H9 (cell line): ENCODE data around the gene PNKD. TPM values are rescaled to one million over a fixed set of nuclear protein-coding genes. Genes with fewer than 3 reads are reported as not detected.

Source experiments
- DNase-seq: peaks from one replicate; pipeline ENCODE4 v3.0.0-alpha.2; 2017
- H2AFZ ChIP-seq: one replicate; pipeline ENCODE4 v1.6.1; 2013; ENCODE audit warnings: mild to moderate bottlenecking, low read length, control low read depth, moderate library complexity
- H2AK5ac ChIP-seq: 2 replicates; pipeline ENCODE4 v1.6.1; 2013; ENCODE audit warnings: low read length, control low read depth, mixed read lengths; ENCODE audit not compliant: insufficient read length
- H2BK120ac ChIP-seq: one replicate; pipeline ENCODE4 v1.6.1; 2013; ENCODE audit warnings: low read depth, mild to moderate bottlenecking, low read length, control low read depth, inconsistent platforms; ENCODE audit not compliant: poor library complexity, severe bottlenecking
- H2BK12ac ChIP-seq: 2 replicates; pipeline ENCODE4 v1.6.1; 2013; ENCODE audit warnings: low read length, control low read depth, mixed read lengths, low read depth; ENCODE audit not compliant: insufficient read length
- H2BK15ac ChIP-seq: 2 replicates; pipeline ENCODE4 v1.6.1; 2013; ENCODE audit warnings: low read depth, low read length, control low read depth
- H2BK20ac ChIP-seq: one replicate; pipeline ENCODE4 v1.6.1; 2013; ENCODE audit warnings: low read depth, mild to moderate bottlenecking, low read length, control low read depth, inconsistent platforms; ENCODE audit not compliant: poor library complexity, severe bottlenecking
- H2BK5ac ChIP-seq: 2 replicates; pipeline ENCODE4 v1.6.1; 2013; ENCODE audit warnings: low read length, control low read depth, mixed read lengths; ENCODE audit not compliant: insufficient read length
- H3K14ac ChIP-seq: 2 replicates; pipeline ENCODE4 v1.6.1; 2013; ENCODE audit warnings: low read length, control low read depth; ENCODE audit not compliant: insufficient read depth
- H3K18ac ChIP-seq: 2 replicates; pipeline ENCODE4 v1.6.1; 2013; ENCODE audit warnings: low read depth, mild to moderate bottlenecking, mixed read lengths, low read length, control low read depth; ENCODE audit not compliant: insufficient read length
- H3K23ac ChIP-seq: 2 replicates; pipeline ENCODE4 v1.6.1; 2013; ENCODE audit warnings: low read length, control low read depth, mixed read lengths, low read depth; ENCODE audit not compliant: insufficient read length
- H3K23me2 ChIP-seq: 2 replicates; pipeline ENCODE4 v1.6.1; 2013; ENCODE audit warnings: low read depth, mild to moderate bottlenecking, mixed read lengths, low read length, control low read depth; ENCODE audit not compliant: insufficient read length, poor library complexity, severe bottlenecking
- H3K27ac ChIP-seq: 2 replicates; pipeline ENCODE4 v1.5.1; 2013; ENCODE audit warnings: low read length, control low read depth, mixed read lengths, low read depth; ENCODE audit not compliant: insufficient read length
- H3K27me3 ChIP-seq: 2 replicates; pipeline ENCODE4 v1.6.1; 2013; ENCODE audit warnings: low read length, control low read depth, inconsistent platforms; ENCODE audit not compliant: insufficient read depth
- H3K4ac ChIP-seq: 2 replicates; pipeline ENCODE4 v1.6.1; 2013; ENCODE audit warnings: low read depth, mild to moderate bottlenecking, control low read depth, inconsistent platforms, low read length, moderate library complexity
- H3K4me1 ChIP-seq: 2 replicates; pipeline ENCODE4 v1.6.1; 2013; ENCODE audit warnings: low read length, control low read depth, inconsistent platforms; ENCODE audit not compliant: insufficient read depth
- H3K4me2 ChIP-seq: 2 replicates; pipeline ENCODE4 v1.6.1; 2013; ENCODE audit warnings: low read length, control low read depth, mixed read lengths; ENCODE audit not compliant: insufficient read length, insufficient read depth
- H3K56ac ChIP-seq: 2 replicates; pipeline ENCODE4 v1.6.1; 2013; ENCODE audit warnings: low read depth, mild to moderate bottlenecking, mixed read lengths, low read length, control low read depth; ENCODE audit not compliant: insufficient read length
- H3K79me1 ChIP-seq: 2 replicates; pipeline ENCODE4 v1.6.1; 2013; ENCODE audit warnings: low read depth, mild to moderate bottlenecking, moderate library complexity, low read length, control low read depth, inconsistent platforms; ENCODE audit not compliant: insufficient read depth, poor library complexity, severe bottlenecking
- H3K79me2 ChIP-seq: 2 replicates; pipeline ENCODE4 v1.6.1; 2013; ENCODE audit warnings: low read length, control low read depth, inconsistent platforms; ENCODE audit not compliant: insufficient read depth
- H3K9ac ChIP-seq: 2 replicates; pipeline ENCODE4 v1.6.1; 2013; ENCODE audit warnings: low read length, control low read depth, mixed read lengths; ENCODE audit not compliant: insufficient read length; ENCODE audit errors: extremely low read depth
- H3K9me3 ChIP-seq: one replicate; pipeline ENCODE4 v1.6.1; 2013; ENCODE audit warnings: low read depth, low read length, inconsistent platforms; ENCODE audit not compliant: control insufficient read depth
- H3T11ph ChIP-seq: one replicate; pipeline ENCODE4 v1.6.1; 2013; ENCODE audit warnings: mild to moderate bottlenecking, low read length, control low read depth, inconsistent platforms
- H4K20me1 ChIP-seq: one replicate; pipeline ENCODE4 v1.6.1; 2013; ENCODE audit not compliant: control insufficient read depth, insufficient read length, insufficient read depth
- H4K5ac ChIP-seq: 2 replicates; pipeline ENCODE4 v1.6.1; 2013; ENCODE audit warnings: low read depth, mild to moderate bottlenecking, mixed read lengths, low read length, control low read depth; ENCODE audit not compliant: insufficient read length
- H4K8ac ChIP-seq: replicated peaks from 2 replicates; pipeline ENCODE4 v1.6.1; 2013; ENCODE audit warnings: low read length, control low read depth, mixed read lengths, low read depth; ENCODE audit not compliant: insufficient read length
- H4K91ac ChIP-seq: 2 replicates; pipeline ENCODE4 v1.6.1; 2013; ENCODE audit warnings: low read depth, mild to moderate bottlenecking, moderate library complexity, mixed read lengths, low read length, control low read depth; ENCODE audit not compliant: insufficient read length
- H3K27ac Mint-ChIP-seq, 3 experiments: 2 replicates in 2 of 3; 3 replicates in 1 of 3; pipeline ENCODE4 v1.8.0; 2020 to 2021; ENCODE audit warnings: mixed read lengths in 3 of 3, mild to moderate bottlenecking in 1 of 3, moderate library complexity in 1 of 3
- H3K27me3 Mint-ChIP-seq: 2 replicates; pipeline ENCODE4 v1.8.0; 2021; ENCODE audit warnings: low read depth, mild to moderate bottlenecking, moderate library complexity, mixed read lengths
- H3K36me3 Mint-ChIP-seq, 3 experiments: 2 replicates in 2 of 3; 3 replicates in 1 of 3; pipeline ENCODE4 v1.8.0; 2020 to 2021; ENCODE audit warnings: low read depth in 3 of 3, mixed read lengths in 3 of 3; ENCODE audit not compliant: insufficient read depth in 1 of 3
- H3K4me1 Mint-ChIP-seq, 2 experiments: 2 replicates each; pipeline ENCODE4 v1.8.0; 2020; ENCODE audit warnings: mixed read lengths in 2 of 2
- H3K4me3 Mint-ChIP-seq, 2 experiments: 2 replicates in 1 of 2; 3 replicates in 1 of 2; pipeline ENCODE4 v1.8.0; 2020 to 2021; ENCODE audit warnings: mild to moderate bottlenecking in 2 of 2, mixed read lengths in 2 of 2, moderate library complexity in 1 of 2
- H3K9me3 Mint-ChIP-seq, 2 experiments: 2 replicates in 1 of 2; 3 replicates in 1 of 2; pipeline ENCODE4 v1.8.0; 2020; ENCODE audit warnings: mild to moderate bottlenecking in 2 of 2, mixed read lengths in 2 of 2, moderate library complexity in 1 of 2
- WGBS: extraction: QIAGEN DNeasy Blood & Tissue Kit; methylation state at CpG from one replicate; pipeline ENCODE4 v1.1.7; 2013; ENCODE audit warnings: missing lambda C conversion rate, low lambda C conversion rate, mixed read lengths; ENCODE audit not compliant: insufficient read length; ENCODE audit errors: extremely low coverage; 5-methylcytosine and 5-hydroxymethylcytosine counted together
- total RNA-seq: library from RNA; stranded (reverse); gene quantifications from 2 replicates; pipeline ENCODE4 v1.2.1, GENCODE V29; 2021
- TF ChIP-seq, protein P1 (sequence below): fragments of 200-600 bp; sonication (generic); conservative IDR thresholded peaks from 3 replicates; pipeline ENCODE4 v1.8.0; 2021; ENCODE audit warnings: antibody characterized with exemption, mild to moderate bottlenecking

PNKD gene
- total RNA-seq, 1 experiment from 2014 or later: 31.6 TPM

DNA sequence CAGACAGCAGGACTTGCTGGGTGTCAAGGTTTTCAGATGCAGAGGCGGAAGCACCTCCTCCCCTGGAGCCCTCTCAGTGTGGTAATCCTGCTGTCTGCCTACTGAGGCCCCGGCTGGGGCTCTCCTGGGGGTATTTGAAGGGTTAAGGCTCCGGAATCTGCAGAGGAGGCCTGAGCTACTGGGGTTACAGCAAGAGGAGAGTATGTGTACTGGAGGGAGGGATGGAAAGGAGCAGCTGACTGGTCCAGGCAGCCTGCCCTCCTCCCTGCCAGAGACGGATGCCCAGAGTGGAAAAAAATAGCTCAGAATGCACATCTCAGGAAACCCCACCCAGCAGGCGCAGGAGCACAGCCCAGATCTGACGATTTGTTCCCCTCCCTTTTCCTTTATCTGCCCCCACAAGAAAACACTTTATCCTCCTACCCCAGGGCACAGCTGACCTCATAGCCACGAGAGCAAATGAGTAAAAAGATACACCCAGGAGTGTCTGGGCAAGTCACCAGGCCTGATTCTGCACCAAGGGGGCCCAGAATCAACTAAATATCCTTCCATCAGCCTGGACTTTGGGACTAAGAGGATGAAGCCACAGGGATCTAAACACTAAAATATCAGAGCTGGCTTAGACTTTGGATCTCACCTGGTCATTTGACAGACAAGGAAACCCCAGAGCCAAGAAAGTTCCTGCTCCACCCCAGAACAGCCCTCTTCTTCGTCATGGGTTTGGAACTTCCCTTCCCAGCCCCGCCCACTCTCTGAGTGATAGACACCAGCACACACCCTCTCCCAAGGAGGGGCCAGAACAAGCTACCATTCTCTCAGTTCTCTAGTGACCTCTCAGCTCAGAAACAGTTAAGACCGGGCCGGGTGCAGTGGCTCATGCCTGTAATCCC lies 16.5 kb downstream of the PNKD start:
- no peaks in the 10 kb centered on the region for H3K79me1 ChIP-seq
- no peak overlapping the region for H2AK5ac ChIP-seq
- no peak overlapping the region for H4K5ac ChIP-seq
- WGBS: no CpG with 5 or more reads among the region's 11 CpGs
- H3K4me3 Mint-ChIP-seq: no peak overlapping the region; a peak in 1 of 5 replicates
- H3K27me3 Mint-ChIP-seq: peaks cover 1% of the 10 kb centered on the region
- no peaks in the 10 kb centered on the region for H3K36me3 Mint-ChIP-seq
- H2BK12ac ChIP-seq: no peak overlapping the region
- H3K4me2 ChIP-seq: no peak overlapping the region
- H2BK5ac ChIP-seq: no peak overlapping the region
- no peak overlapping the region for H3K23ac ChIP-seq
- no peak overlapping the region for H2AFZ ChIP-seq
- no peak overlapping the region for H2BK120ac ChIP-seq
- peaks cover 4% of the 10 kb centered on the region for H3K23me2 ChIP-seq
- no peaks in the 10 kb centered on the region for H3K27me3 ChIP-seq
- no peaks in the 10 kb centered on the region for H3K79me2 ChIP-seq
- H3K9me3 ChIP-seq: no peaks in the 10 kb centered on the region
- peak overlapping the region in 2 of 3 experiments; percentile 52 to 93; a peak in 4 of 7 replicates for H3K27ac Mint-ChIP-seq
- no peak overlapping the region for H3K14ac ChIP-seq
- no peak overlapping the region for H2BK15ac ChIP-seq
- no peak overlapping the region for H4K91ac ChIP-seq
- H4K8ac ChIP-seq: no peak overlapping the region
- no peaks in the 10 kb centered on the region for H4K20me1 ChIP-seq
- H3K56ac ChIP-seq: no peak overlapping the region
- peaks cover 3% of the 10 kb centered on the region; the same call in 1 of the 2 replicates for H3K4me1 ChIP-seq
- no peak overlapping the region for H3T11ph ChIP-seq
- H3K27ac ChIP-seq: no peak overlapping the region
- peak; percentile 93 for DNase-seq
- H3K4ac ChIP-seq: no peak overlapping the region
- no peak overlapping the region for H3K9ac ChIP-seq
- TF ChIP-seq, protein P1, sequence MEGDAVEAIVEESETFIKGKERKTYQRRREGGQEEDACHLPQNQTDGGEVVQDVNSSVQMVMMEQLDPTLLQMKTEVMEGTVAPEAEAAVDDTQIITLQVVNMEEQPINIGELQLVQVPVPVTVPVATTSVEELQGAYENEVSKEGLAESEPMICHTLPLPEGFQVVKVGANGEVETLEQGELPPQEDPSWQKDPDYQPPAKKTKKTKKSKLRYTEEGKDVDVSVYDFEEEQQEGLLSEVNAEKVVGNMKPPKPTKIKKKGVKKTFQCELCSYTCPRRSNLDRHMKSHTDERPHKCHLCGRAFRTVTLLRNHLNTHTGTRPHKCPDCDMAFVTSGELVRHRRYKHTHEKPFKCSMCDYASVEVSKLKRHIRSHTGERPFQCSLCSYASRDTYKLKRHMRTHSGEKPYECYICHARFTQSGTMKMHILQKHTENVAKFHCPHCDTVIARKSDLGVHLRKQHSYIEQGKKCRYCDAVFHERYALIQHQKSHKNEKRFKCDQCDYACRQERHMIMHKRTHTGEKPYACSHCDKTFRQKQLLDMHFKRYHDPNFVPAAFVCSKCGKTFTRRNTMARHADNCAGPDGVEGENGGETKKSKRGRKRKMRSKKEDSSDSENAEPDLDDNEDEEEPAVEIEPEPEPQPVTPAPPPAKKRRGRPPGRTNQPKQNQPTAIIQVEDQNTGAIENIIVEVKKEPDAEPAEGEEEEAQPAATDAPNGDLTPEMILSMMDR: no peak
- H3K9me3 Mint-ChIP-seq: no peaks in the 10 kb centered on the region
- H2BK20ac ChIP-seq: no peak overlapping the region
- H3K4me1 Mint-ChIP-seq: peaks cover 29 to 31% of the 10 kb centered on the region in 2 experiments
- no peak overlapping the region for H3K18ac ChIP-seq
